Parathyroid adenoma (tissue), 2 donors: Measurements from ENCODE around the gene L3MBTL4.

ENCODE experiments used
- H2AFZ ChIP-seq: fragments of 300-600 bp; sonication (generic); one replicate; pipeline ENCODE4 v1.7.0; 2017; ENCODE audit warnings: antibody characterized with exemption, mild to moderate bottlenecking
- H3K27ac ChIP-seq: fragments of 300-600 bp; sonication (generic); one replicate; pipeline ENCODE4 v1.7.0; 2017
- H3K27me3 ChIP-seq: fragments of 300-600 bp; sonication (generic); one replicate; pipeline ENCODE4 v1.7.0; 2017; ENCODE audit warnings: low read length; ENCODE audit not compliant: control insufficient read depth, insufficient read depth
- H3K36me3 ChIP-seq: fragments of 300-600 bp; sonication (generic); one replicate; pipeline ENCODE4 v1.7.0; 2017; ENCODE audit warnings: low read length; ENCODE audit not compliant: control insufficient read depth, insufficient read depth
- H3K4me1 ChIP-seq: fragments of 300-600 bp; sonication (generic); one replicate; pipeline ENCODE4 v1.7.0; 2017; ENCODE audit warnings: control low read depth
- H3K4me2 ChIP-seq: fragments of 300-600 bp; sonication (generic); one replicate; pipeline ENCODE4 v1.7.0; 2017; ENCODE audit warnings: low read length
- H3K4me3 ChIP-seq: fragments of 300-600 bp; sonication (generic); one replicate; pipeline ENCODE4 v1.7.0; 2017; ENCODE audit warnings: low read depth, low read length
- H3K79me2 ChIP-seq: fragments of 300-600 bp; sonication (generic); one replicate; pipeline ENCODE4 v1.7.0; 2017; ENCODE audit warnings: control low read depth
- H3K9ac ChIP-seq: fragments of 300-600 bp; sonication (generic); one replicate; pipeline ENCODE4 v1.7.0; 2017; ENCODE audit warnings: mild to moderate bottlenecking
- H3K9me3 ChIP-seq: fragments of 300-600 bp; sonication (generic); one replicate; pipeline ENCODE4 v1.7.0; 2017; ENCODE audit warnings: low read length; ENCODE audit not compliant: control insufficient read depth
- CTCF ChIP-seq: fragments of 300-600 bp; sonication (generic); IDR thresholded peaks from one replicate; pipeline ENCODE4 v1.7.0; 2017; ENCODE audit warnings: antibody characterized with exemption, mild to moderate bottlenecking
- donor health status: primary hyperparathyroidism.

The L3MBTL4 gene

GRCh38 chr18:5964108-5964507 is 450.6 kb downstream of the L3MBTL4 start:
- Histone ChIP-seq H3K4me3 (no peak overlapping the region), H3K27ac (no peak overlapping the region), H2AFZ (no peak overlapping the region), H3K27me3 (no peaks in the 10 kb centered on the region), H3K4me2 (no peak overlapping the region), H3K79me2 (no peaks in the 10 kb centered on the region), H3K9ac (no peak overlapping the region), H3K9me3 (no peaks in the 10 kb centered on the region), H3K36me3 (no peaks in the 10 kb centered on the region), H3K4me1 (no peaks in the 10 kb centered on the region)
- no peak for TF ChIP-seq CTCF

GRCh38 chr18:5963267-5963666 is 451.4 kb downstream of the L3MBTL4 start:
- H3K9me3 ChIP-seq = no peaks in the 10 kb centered on the region
- no peak overlapping the region for H3K9ac ChIP-seq
- no peak for TF ChIP-seq CTCF
- H3K4me1 ChIP-seq = no peaks in the 10 kb centered on the region
- H2AFZ ChIP-seq = no peak overlapping the region
- H3K27ac ChIP-seq = no peak overlapping the region
- H3K79me2 ChIP-seq = no peaks in the 10 kb centered on the region
- H3K4me3 ChIP-seq = no peak overlapping the region
- H3K36me3 ChIP-seq = no peaks in the 10 kb centered on the region
- H3K27me3 ChIP-seq = no peaks in the 10 kb centered on the region
- no peak overlapping the region for H3K4me2 ChIP-seq

- Histone ChIP-seq H3K79me2 (no peaks in the 10 kb centered on the region), H3K27me3 (no peaks in the 10 kb centered on the region), H2AFZ (no peak overlapping the region), H3K27ac (no peak overlapping the region), H3K9ac (no peak overlapping the region), H3K4me2 (no peak overlapping the region), H3K9me3 (no peaks in the 10 kb centered on the region), H3K4me3 (no peak overlapping the region), H3K36me3 (no peaks in the 10 kb centered on the region), H3K4me1 (no peaks in the 10 kb centered on the region)
- no peak for TF ChIP-seq CTCF
Measured at GRCh38 chr18:5962362-5962761, 452.3 kb downstream of the L3MBTL4 start.

- no peak overlapping the region for H3K27ac ChIP-seq
Measured at GRCh38 chr18:5961828-5962150, 452.9 kb downstream of the L3MBTL4 start.

More at GRCh38 chr18:5961828-5962150, 452.9 kb downstream of the L3MBTL4 start:
- Histone ChIP-seq H3K9me3 (no peaks in the 10 kb centered on the region), H2AFZ (no peak overlapping the region), H3K4me2 (no peak overlapping the region), H3K9ac (no peak overlapping the region), H3K4me3 (no peak overlapping the region), H3K36me3 (no peaks in the 10 kb centered on the region), H3K4me1 (no peaks in the 10 kb centered on the region), H3K27me3 (no peaks in the 10 kb centered on the region), H3K79me2 (no peaks in the 10 kb centered on the region)
- no peak for TF ChIP-seq CTCF
